ENCODE results near the gene TRIM74. TPM values are rescaled to one million over a fixed set of nuclear protein-coding genes. Genes with fewer than 3 reads are reported as not detected.
A peak's percentile ranks its signal among the peaks of the same experiment; 100 is the strongest.
"Not testable (repeated sequence)": the region's sequence is repeated elsewhere in the genome, so short reads cannot be mapped to it uniquely, and the experiment has no call there.

The TRIM74 gene
- total RNA-seq, 3 donors from 2014 or later = 0.38 to 0.79 TPM; not detected in 1

- not testable (repeated sequence) for DNase-seq; H3K9me3 Mint-ChIP-seq; ATAC-seq; H3K36me3 Mint-ChIP-seq (ENCODE audit: insufficient read depth); H3K4me1 Mint-ChIP-seq (ENCODE audit: low read depth); H3K27me3 Mint-ChIP-seq (ENCODE audit: low read depth); H3K4me3 Mint-ChIP-seq
Measured at GRCh38 chr7:72969688-72970087, 422 bp upstream of the TRIM74 start.

DNA sequence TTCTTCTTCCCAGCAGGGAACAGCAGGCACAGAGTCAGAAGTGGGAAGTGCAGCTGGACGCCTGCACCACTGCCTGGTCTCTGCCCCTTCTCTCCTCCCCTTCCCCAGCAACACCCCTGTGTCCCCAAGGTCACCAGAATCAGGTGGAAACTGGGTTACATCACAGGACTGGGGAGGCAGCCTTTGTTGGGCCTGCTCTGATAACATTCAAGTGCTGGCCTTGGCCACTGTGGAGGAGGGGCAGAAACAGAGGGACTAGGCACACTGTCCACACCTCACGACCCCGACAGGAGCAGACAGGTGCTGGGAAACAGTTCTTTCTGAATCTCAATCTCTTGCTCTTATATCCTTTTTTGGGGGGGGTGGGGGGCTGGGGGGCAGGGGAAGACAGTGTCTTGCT, 2.4 kb downstream of the TRIM74 start:
- not testable (repeated sequence) for H3K27me3 Mint-ChIP-seq (ENCODE audit: low read depth); ATAC-seq; H3K36me3 Mint-ChIP-seq (ENCODE audit: insufficient read depth); H3K4me3 Mint-ChIP-seq; H3K4me1 Mint-ChIP-seq (ENCODE audit: low read depth); H3K9me3 Mint-ChIP-seq; DNase-seq

DNA sequence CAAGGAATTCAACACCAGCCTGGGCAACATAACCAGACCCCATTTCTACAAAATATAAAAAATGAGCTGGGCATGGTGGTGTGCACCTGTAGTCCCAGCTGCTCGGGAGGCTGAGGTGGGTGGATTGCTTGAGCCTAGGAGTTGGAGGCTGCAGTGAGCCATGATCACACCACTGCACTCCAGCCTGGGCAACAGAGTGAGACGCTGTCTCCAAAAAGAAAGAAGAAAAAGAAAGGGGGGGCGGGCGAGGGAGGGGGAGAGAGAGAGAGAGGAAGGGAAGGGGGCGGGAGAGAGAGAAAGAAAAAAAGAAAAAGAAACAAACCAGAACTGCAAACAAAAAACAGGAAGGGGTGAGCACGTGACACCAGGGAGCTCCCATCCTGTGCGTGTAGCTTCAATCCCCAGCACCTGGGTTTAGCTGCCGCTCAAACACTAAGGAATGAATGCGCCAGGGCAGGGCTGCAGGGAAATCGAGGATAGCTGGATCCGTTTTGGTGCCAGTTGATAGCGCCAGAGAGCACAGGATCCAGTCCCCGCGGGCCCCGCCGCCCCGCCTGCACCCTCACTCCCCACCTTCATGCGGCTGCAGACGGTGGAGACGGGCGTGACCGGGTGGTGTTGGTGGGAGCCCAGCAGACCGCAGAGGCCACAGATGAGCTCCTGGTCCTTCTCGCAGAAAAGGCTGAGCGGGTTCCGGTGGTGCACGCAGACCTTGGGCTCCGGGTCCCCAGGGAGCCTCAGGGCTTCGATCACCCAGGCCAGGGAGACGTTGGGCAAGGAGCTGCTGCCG, 3.9 kb downstream of the TRIM74 start:
- H3K4me3 Mint-ChIP-seq; DNase-seq; H3K9me3 Mint-ChIP-seq; H3K4me1 Mint-ChIP-seq (ENCODE audit: low read depth); H3K36me3 Mint-ChIP-seq (ENCODE audit: insufficient read depth); H3K27me3 Mint-ChIP-seq (ENCODE audit: low read depth): not testable (repeated sequence)
- peak; percentile 68 to 79 for ATAC-seq

DNA sequence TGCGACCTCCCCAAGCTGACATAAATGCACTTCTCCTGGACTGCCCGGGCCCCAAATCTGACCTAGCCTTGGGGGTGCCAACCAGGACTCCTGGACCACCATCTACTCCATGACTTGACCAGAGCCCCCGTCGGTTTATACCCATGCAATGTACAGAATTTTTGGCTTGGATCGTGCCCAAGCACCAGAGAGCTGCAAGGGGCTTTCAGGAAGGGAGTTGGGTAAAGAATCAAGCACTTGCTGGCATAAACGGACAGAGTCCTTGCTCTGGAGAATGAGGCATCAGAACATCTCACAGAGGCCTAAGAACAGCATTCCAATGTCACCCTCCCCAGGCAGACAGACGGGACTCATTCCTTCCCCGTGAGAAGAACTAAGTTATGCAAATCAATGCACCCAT, 6.2 kb downstream of the TRIM74 start:
- not testable (repeated sequence) for DNase-seq; H3K4me3 Mint-ChIP-seq; H3K27me3 Mint-ChIP-seq (ENCODE audit: low read depth); H3K4me1 Mint-ChIP-seq (ENCODE audit: low read depth); H3K9me3 Mint-ChIP-seq; ATAC-seq; H3K36me3 Mint-ChIP-seq (ENCODE audit: insufficient read depth)

DNA sequence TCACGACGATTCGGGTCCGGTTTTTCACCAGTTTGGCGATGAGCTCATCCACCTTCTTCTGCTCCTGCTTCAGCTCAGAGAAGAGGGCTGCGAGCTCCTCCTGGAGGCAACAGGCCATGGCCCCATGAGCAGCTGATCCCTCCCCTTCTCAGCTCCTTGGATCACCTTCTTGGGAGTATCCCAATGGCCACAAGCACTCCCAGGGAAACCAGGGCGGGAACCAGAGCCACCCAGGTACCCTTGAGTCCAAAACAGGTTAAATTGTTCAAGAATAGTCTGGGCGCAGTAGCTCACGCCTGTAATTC, 8.0 kb downstream of the TRIM74 start:
- not testable (repeated sequence) for H3K4me3 Mint-ChIP-seq; ATAC-seq; H3K27me3 Mint-ChIP-seq (ENCODE audit: low read depth); H3K9me3 Mint-ChIP-seq; DNase-seq; H3K36me3 Mint-ChIP-seq (ENCODE audit: insufficient read depth); H3K4me1 Mint-ChIP-seq (ENCODE audit: low read depth)

- not testable (repeated sequence) for H3K36me3 Mint-ChIP-seq (ENCODE audit: insufficient read depth); H3K9me3 Mint-ChIP-seq; H3K4me1 Mint-ChIP-seq (ENCODE audit: low read depth); H3K4me3 Mint-ChIP-seq; ATAC-seq; H3K27me3 Mint-ChIP-seq (ENCODE audit: low read depth); DNase-seq
Measured at GRCh38 chr7:72960626-72961345, 8.5 kb downstream of the TRIM74 start.

- H3K9me3 Mint-ChIP-seq; H3K4me3 Mint-ChIP-seq; ATAC-seq; DNase-seq; H3K36me3 Mint-ChIP-seq (ENCODE audit: insufficient read depth); H3K4me1 Mint-ChIP-seq (ENCODE audit: low read depth); H3K27me3 Mint-ChIP-seq (ENCODE audit: low read depth): not testable (repeated sequence)
Measured at GRCh38 chr7:72960029-72960428, 9.2 kb downstream of the TRIM74 start.

GRCh38 chr7:72954563-72955198, 14.6 kb downstream of the TRIM74 start:
- not testable (repeated sequence) for H3K36me3 Mint-ChIP-seq (ENCODE audit: insufficient read depth); H3K27me3 Mint-ChIP-seq (ENCODE audit: low read depth); H3K4me1 Mint-ChIP-seq (ENCODE audit: low read depth); H3K9me3 Mint-ChIP-seq; DNase-seq
- ATAC-seq = peak; percentile 90 to 95
- H3K4me3 Mint-ChIP-seq = peak overlapping the region; percentile 73

DNA sequence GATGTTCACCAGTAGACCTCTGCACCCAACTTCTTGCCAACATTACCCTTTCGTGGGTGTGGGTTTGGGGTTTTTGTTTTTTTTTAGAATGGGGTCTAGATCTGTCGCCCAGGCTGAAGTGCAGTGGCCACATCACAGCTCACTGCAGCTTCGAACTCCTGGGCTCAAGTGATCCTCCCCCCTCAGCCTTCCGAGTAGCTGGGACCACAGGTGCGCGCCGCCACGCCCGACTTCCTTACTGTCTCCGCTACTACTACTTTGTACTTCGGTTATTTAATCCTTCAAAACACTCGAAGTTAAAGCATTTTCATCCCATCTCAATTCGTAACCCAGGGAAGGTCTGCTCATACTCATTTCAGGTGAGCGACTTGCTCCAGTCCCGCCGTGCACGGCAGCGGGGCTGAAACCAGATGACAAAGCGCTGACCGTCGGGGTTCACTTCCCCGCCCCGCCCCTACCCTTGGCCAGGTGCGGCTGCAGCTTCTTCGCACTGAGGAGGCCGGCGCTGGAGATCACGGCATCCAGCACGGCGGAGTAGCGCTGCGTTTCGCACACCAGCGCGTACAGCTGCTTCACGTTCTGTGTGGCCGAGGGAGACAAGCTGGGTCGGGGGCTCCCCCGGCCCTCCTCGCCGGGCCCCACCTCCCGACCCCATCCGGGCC, 15.2 kb downstream of the TRIM74 start:
- ATAC-seq = peak; percentile 64 to 69
- not testable (repeated sequence) for H3K4me1 Mint-ChIP-seq (ENCODE audit: low read depth); H3K36me3 Mint-ChIP-seq (ENCODE audit: insufficient read depth); DNase-seq; H3K4me3 Mint-ChIP-seq; H3K27me3 Mint-ChIP-seq (ENCODE audit: low read depth); H3K9me3 Mint-ChIP-seq

- not testable (repeated sequence) for H3K27me3 Mint-ChIP-seq (ENCODE audit: low read depth); DNase-seq; H3K4me1 Mint-ChIP-seq (ENCODE audit: low read depth); ATAC-seq; H3K9me3 Mint-ChIP-seq; H3K36me3 Mint-ChIP-seq (ENCODE audit: insufficient read depth); H3K4me3 Mint-ChIP-seq
Measured at GRCh38 chr7:72950432-72950831, 18.8 kb downstream of the TRIM74 start.

GRCh38 chr7:72949686-72950085, 19.6 kb downstream of the TRIM74 start:
- not testable (repeated sequence) for ATAC-seq; H3K27me3 Mint-ChIP-seq (ENCODE audit: low read depth); H3K36me3 Mint-ChIP-seq (ENCODE audit: insufficient read depth); H3K9me3 Mint-ChIP-seq; H3K4me1 Mint-ChIP-seq (ENCODE audit: low read depth); H3K4me3 Mint-ChIP-seq; DNase-seq

GRCh38 chr7:72949276-72949675, 20.0 kb downstream of the TRIM74 start:
- H3K27me3 Mint-ChIP-seq (ENCODE audit: low read depth); ATAC-seq; H3K36me3 Mint-ChIP-seq (ENCODE audit: insufficient read depth); H3K9me3 Mint-ChIP-seq; H3K4me1 Mint-ChIP-seq (ENCODE audit: low read depth); DNase-seq; H3K4me3 Mint-ChIP-seq: not testable (repeated sequence)

DNA sequence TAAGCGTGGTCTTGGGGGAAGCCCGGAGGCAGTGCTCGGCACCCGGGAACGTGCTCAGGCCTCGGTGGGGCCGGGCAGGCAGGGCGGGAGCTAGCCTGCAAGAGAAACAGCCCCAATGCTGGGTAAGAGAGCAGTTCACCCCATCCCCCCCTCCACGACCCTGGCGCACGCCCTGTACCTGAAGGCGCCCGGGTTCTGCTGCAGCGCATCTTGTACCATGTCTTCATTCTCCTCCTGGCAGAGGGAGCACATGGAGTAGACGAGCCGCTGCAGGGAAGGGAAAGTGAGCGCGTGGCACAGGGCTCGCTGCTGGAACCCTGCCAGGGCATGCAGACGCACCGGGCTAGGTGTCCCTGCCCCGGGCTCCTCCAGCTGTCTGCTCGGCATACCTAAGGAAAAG, 20.6 kb downstream of the TRIM74 start:
- not testable (repeated sequence) for DNase-seq; H3K36me3 Mint-ChIP-seq (ENCODE audit: insufficient read depth); H3K27me3 Mint-ChIP-seq (ENCODE audit: low read depth); H3K4me3 Mint-ChIP-seq; H3K4me1 Mint-ChIP-seq (ENCODE audit: low read depth); ATAC-seq; H3K9me3 Mint-ChIP-seq

GRCh38 chr7:72946130-72946745, 23.0 kb downstream of the TRIM74 start:
- not testable (repeated sequence) for H3K4me1 Mint-ChIP-seq (ENCODE audit: low read depth); H3K27me3 Mint-ChIP-seq (ENCODE audit: low read depth); ATAC-seq; H3K4me3 Mint-ChIP-seq; DNase-seq; H3K36me3 Mint-ChIP-seq (ENCODE audit: insufficient read depth); H3K9me3 Mint-ChIP-seq
